Measurements from ENCODE around the gene LOXL1. TPM values are rescaled to one million over a fixed set of nuclear protein-coding genes. Genes with fewer than 3 reads are reported as not detected.

The LOXL1 gene
- total RNA-seq, 2 experiments from 2014 or later: 1.6 to 2.8 TPM

GRCh38 chr15:73925848-73926218 is 429 bp upstream of the LOXL1 start:
- ChIA-PET POLR2A (interaction anchor here (3.0 kb wide), 1 partner anchor 9 kb away, joined by 8 read pairs; no protein-coding TSS in a partner anchor), CTCF (interaction anchor here (0.8 to 2.9 kb wide), 2 partner anchors 28 to 52 kb away, joined by 3 to 9 read pairs; no protein-coding TSS in a partner anchor)
- Mint-ChIP-seq H3K27me3 (no peaks in the 10 kb centered on the region), H3K4me1 (ENCODE audit: low read depth) (peaks cover 47% of the 10 kb centered on the region), H3K36me3 (ENCODE audit: low read depth) (no peaks in the 10 kb centered on the region), H3K4me3 (peak overlapping the region; percentile 28), H3K9me3 (no peaks in the 10 kb centered on the region), H3K27ac (no peak overlapping the region)
- TF ChIP-seq, protein P1, sequence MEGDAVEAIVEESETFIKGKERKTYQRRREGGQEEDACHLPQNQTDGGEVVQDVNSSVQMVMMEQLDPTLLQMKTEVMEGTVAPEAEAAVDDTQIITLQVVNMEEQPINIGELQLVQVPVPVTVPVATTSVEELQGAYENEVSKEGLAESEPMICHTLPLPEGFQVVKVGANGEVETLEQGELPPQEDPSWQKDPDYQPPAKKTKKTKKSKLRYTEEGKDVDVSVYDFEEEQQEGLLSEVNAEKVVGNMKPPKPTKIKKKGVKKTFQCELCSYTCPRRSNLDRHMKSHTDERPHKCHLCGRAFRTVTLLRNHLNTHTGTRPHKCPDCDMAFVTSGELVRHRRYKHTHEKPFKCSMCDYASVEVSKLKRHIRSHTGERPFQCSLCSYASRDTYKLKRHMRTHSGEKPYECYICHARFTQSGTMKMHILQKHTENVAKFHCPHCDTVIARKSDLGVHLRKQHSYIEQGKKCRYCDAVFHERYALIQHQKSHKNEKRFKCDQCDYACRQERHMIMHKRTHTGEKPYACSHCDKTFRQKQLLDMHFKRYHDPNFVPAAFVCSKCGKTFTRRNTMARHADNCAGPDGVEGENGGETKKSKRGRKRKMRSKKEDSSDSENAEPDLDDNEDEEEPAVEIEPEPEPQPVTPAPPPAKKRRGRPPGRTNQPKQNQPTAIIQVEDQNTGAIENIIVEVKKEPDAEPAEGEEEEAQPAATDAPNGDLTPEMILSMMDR (IDR thresholded peaks at IDR 0.05): no peak
- intact Hi-C loops (cut with micrococcal nuclease): no loop called here
- ATAC-seq: no peak
- no peak for DNase-seq

- Mint-ChIP-seq H3K4me1 (ENCODE audit: low read depth) (peaks cover 39% of the 10 kb centered on the region), H3K4me3 (peak overlapping the region; percentile 58), H3K27me3 (no peaks in the 10 kb centered on the region), H3K36me3 (ENCODE audit: low read depth) (no peaks in the 10 kb centered on the region), H3K9me3 (no peaks in the 10 kb centered on the region), H3K27ac (no peak overlapping the region)
- intact Hi-C loops (cut with micrococcal nuclease): no loop called here
- TF ChIP-seq, protein P1 (IDR thresholded peaks at IDR 0.05): no peak
- peak; percentile 2 for ATAC-seq
- ChIA-PET POLR2A (interaction anchor here (1.3 kb wide), 1 partner anchor 28 kb away, joined by 3 read pairs; no protein-coding TSS in a partner anchor), CTCF (interaction anchor here (0.7 to 3.6 kb wide), 28 partner anchors 9 to 296 kb away, joined by 3 to 22 read pairs (median 5); partner anchors contain the start of gene TBC1D21)
- DNase-seq: peak; percentile 40
Measured at GRCh38 chr15:73927003-73927475, 777 bp downstream of the LOXL1 start.

DNA sequence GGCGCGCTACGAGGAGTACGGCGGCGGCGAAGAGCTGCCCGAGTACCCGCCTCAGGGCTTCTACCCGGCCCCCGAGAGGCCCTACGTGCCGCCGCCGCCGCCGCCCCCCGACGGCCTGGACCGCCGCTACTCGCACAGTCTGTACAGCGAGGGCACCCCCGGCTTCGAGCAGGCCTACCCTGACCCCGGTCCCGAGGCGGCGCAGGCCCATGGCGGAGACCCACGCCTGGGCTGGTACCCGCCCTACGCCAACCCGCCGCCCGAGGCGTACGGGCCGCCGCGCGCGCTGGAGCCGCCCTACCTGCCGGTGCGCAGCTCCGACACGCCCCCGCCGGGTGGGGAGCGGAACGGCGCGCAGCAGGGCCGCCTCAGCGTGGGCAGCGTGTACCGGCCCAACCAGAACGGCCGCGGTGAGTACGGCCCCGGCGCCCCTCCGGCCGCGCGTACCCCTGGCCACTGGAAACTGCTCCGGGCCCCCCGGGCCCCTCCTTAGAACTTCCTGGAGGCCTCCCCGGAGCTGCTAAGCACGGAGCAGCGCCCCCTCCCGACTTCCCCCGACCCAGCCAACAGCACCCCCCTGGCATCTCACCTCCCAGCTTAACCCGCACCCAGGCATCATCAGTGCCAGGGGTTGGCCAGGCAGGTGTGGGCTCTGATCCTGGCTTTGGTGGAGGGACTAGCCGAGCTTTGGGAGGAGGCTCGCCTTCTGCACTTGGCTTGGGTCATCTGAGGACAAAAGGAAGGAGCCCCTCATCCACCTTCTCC is 1.4 kb downstream of the LOXL1 start:
- ChIA-PET POLR2A (interaction anchor here (1.3 kb wide), 1 partner anchor 28 kb away, joined by 3 read pairs; no protein-coding TSS in a partner anchor), CTCF (interaction anchor here (0.6 to 3.6 kb wide), 35 partner anchors 7 to 297 kb away, joined by 3 to 22 read pairs (median 4); partner anchors contain the start of gene TBC1D21)
- Mint-ChIP-seq H3K36me3 (ENCODE audit: low read depth) (no peaks in the 10 kb centered on the region), H3K4me1 (ENCODE audit: low read depth) (peaks cover 39% of the 10 kb centered on the region), H3K27me3 (no peaks in the 10 kb centered on the region), H3K4me3 (peak overlapping the region; percentile 70), H3K9me3 (no peaks in the 10 kb centered on the region), H3K27ac (peak overlapping the region; percentile 68)
- DNase-seq (peak; percentile 84), ATAC-seq (peak; percentile 81)
- intact Hi-C loops (cut with micrococcal nuclease): no loop called here
- TF ChIP-seq, protein P1 (IDR thresholded peaks at IDR 0.05): peak; percentile 95

DNA sequence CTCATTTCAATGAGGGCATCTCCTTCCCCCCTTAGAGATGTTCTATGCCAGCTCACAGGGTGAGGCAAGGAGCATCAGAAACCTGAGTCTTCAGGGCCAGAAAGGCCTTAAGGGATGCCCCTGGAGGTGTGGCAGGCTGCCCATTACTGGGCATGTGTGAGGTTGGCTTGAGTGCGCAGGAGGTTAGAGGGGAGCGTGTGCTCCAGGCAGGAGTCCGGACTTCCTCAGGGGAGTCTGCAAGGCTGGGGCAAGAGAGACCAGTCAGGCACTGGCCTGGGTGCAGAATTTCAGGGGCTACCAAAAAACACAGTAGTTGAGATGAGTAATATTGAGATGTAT is 1.9 kb downstream of the LOXL1 start:
- POLR2A ChIA-PET: interaction anchor here (1.3 kb wide), 1 partner anchor 29 kb away, joined by 3 read pairs; no protein-coding TSS in a partner anchor
- peak overlapping the region; percentile 68 for H3K27ac Mint-ChIP-seq
- peaks cover 36% of the 10 kb centered on the region for H3K4me1 Mint-ChIP-seq (ENCODE audit: low read depth)
- intact Hi-C loops (cut with micrococcal nuclease): no loop called here
- H3K4me3 Mint-ChIP-seq: peak overlapping the region; percentile 70
- no peaks in the 10 kb centered on the region for H3K9me3 Mint-ChIP-seq
- CTCF ChIA-PET: interaction anchor here (0.6 to 3.6 kb wide), 29 partner anchors 8 to 166 kb away, joined by 3 to 22 read pairs (median 5); partner anchors contain the start of gene TBC1D21
- H3K36me3 Mint-ChIP-seq (ENCODE audit: low read depth): no peaks in the 10 kb centered on the region
- ATAC-seq: no peak
- TF ChIP-seq, protein P1 (IDR thresholded peaks at IDR 0.05): no peak
- H3K27me3 Mint-ChIP-seq: no peaks in the 10 kb centered on the region
- DNase-seq: no peak
